Adrenal gland (tissue), 5 donors: ENCODE measurements around the gene ETV3L.

Experiments used
- CTCF ChIP-seq, 6 experiments: fragments of 450-650 bp in 4 of 6; fragments of 200-600 bp in 2 of 6; sonication (generic) in 1 of 6; IDR thresholded peaks; 1 replicate in 5 of 6; 2 replicates in 1 of 6; pipeline versions ENCODE4 v1.5.1 to v1.8.0; 2016 to 2021; ENCODE audit warnings: antibody characterized with exemption in 6 of 6, mild to moderate bottlenecking in 2 of 6, moderate library complexity in 1 of 6
- POLR2A ChIP-seq, 2 donors: fragments of 450-650 bp; IDR thresholded peaks; one replicate each; pipeline ENCODE4 v1.6.1; 2017; ENCODE audit warnings: antibody characterized with exemption in 2 of 2, mild to moderate bottlenecking in 2 of 2, moderate library complexity in 1 of 2
- donor health status: DM: no; HTN: no; CAD: no.

DNA sequence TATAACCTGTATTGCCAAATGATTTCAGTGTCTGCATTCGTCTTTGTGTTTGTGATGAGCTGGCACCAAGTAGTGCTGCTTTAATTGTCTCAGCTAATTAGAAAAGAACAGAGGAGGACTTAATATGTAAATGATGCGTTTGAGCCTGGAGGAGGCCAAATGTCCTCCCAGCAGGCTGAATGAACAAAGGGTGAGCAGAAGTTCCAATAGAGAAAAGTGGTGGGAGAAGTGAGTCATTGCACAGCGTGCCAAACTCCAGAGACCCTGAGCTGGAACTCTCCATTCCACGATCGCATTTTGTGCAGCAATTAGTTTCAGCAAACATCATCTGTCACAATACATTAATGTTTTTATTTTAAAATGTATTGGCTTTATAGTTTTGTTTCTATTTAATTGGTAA is 17.9 kb downstream of the ETV3L start:
- TF ChIP-seq CTCF (IDR thresholded peaks at IDR 0.05) (no peak), POLR2A (IDR thresholded peaks at IDR 0.05) (no peak)
